GM10266 (cell line): ENCODE measurements around the gene OVCA2.

ENCODE experiments used
- DNase-seq: peaks from one replicate; pipeline ENCODE4 v3.0.0; 2012; ENCODE audit errors: extremely low spot score
- CTCF ChIP-seq: IDR thresholded peaks from 2 replicates; pipeline ENCODE4 v1.5.1; 2012; ENCODE audit warnings: mild to moderate bottlenecking, low read depth; ENCODE audit not compliant: control insufficient read depth, insufficient read depth; ENCODE audit errors: missing control alignments

OVCA2 gene

GRCh38 chr17:2056206-2057174 is 14.7 kb downstream of the OVCA2 start:
- DNase-seq: peak; percentile 77
- peak; percentile 32 for TF ChIP-seq CTCF

GRCh38 chr17:2057175-2057759 is 15.4 kb downstream of the OVCA2 start:
- TF ChIP-seq CTCF: no peak
- no peak for DNase-seq

- no peak for DNase-seq
Measured at GRCh38 chr17:2057760-2058585, 16.2 kb downstream of the OVCA2 start.

GRCh38 chr17:2058586-2059546 is 17.0 kb downstream of the OVCA2 start:
- peak; percentile 97 for TF ChIP-seq CTCF
- DNase-seq: peak; percentile 86

More at GRCh38 chr17:2057760-2058585, 16.2 kb downstream of the OVCA2 start:
- TF ChIP-seq CTCF: no peak

GRCh38 chr17:2059547-2060384 is 17.9 kb downstream of the OVCA2 start:
- no peak for DNase-seq
- no peak for TF ChIP-seq CTCF

DNA sequence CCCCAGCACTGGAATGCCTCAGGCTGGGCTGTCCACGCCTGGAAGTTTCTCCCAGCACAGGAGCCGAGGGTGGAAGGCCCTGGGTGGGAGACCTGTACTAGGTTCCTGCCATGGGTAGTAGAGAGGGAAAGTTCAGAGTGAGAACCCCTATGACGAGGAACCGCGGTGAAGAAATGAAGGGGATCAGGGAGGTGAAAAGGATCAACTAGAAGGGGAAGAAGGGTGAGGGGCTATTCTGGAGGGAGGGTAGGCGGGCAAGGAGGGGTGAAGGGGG is 18.5 kb downstream of the OVCA2 start:
- TF ChIP-seq CTCF: no peak
- DNase-seq: no peak
